HUES64 (cell line): ENCODE results near the gene EPN2.

Source experiments
- H3K27ac ChIP-seq: 2 replicates; pipeline ENCODE4 v1.7.0; 2013; ENCODE audit warnings: low read depth, low read length, inconsistent platforms
- H3K27me3 ChIP-seq: 2 replicates; pipeline ENCODE4 v1.6.1; 2013; ENCODE audit warnings: mild to moderate bottlenecking, low read length; ENCODE audit not compliant: insufficient read depth
- H3K36me3 ChIP-seq: 2 replicates; pipeline ENCODE4 v1.6.1; 2013; ENCODE audit warnings: mild to moderate bottlenecking, low read length; ENCODE audit not compliant: insufficient read depth
- H3K4me1 ChIP-seq: 2 replicates; pipeline ENCODE4 v1.6.1; 2013; ENCODE audit warnings: mild to moderate bottlenecking, low read length, moderate library complexity; ENCODE audit not compliant: insufficient read depth
- H3K4me3 ChIP-seq: 2 replicates; pipeline ENCODE4 v1.5.1; 2013; ENCODE audit warnings: mild to moderate bottlenecking, low read length, moderate library complexity
- H3K9ac ChIP-seq: 2 replicates; pipeline ENCODE4 v1.6.1; 2013; ENCODE audit warnings: mild to moderate bottlenecking, low read depth, low read length
- H3K9me3 ChIP-seq: 2 replicates; pipeline ENCODE4 v1.6.1; 2013; ENCODE audit warnings: low read depth, low read length; ENCODE audit not compliant: insufficient read depth
- WGBS: fragments of 150-250, 120-280 bp; methylation state at CpG from one replicate; pipeline ENCODE4 v1.1.7; 2013; ENCODE audit warnings: missing lambda C conversion rate; 5-methylcytosine and 5-hydroxymethylcytosine counted together

EPN2 gene

DNA sequence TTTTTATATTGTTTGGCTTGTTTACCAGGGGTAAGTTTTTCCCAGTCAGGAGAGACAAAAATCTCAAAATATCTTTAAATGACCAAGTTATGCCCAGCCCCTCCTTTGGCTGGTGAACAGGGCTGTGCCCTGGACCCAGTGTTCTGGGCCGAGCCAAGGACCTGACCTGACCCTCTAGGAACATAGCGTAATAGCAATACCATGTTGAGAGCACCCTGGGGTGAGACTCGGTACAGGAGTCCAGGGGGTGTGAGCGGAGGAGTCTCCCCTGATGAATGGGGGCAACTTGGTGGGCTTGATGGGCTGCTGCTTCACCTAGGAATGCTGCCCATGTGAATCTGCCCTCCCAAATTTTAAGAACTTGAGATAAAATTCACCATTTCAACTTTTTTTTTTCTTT lies 77.9 kb downstream of the EPN2 start:
- Histone ChIP-seq H3K36me3 (peaks cover 42% of the 10 kb centered on the region), H3K27ac (no peak overlapping the region), H3K27me3 (no peaks in the 10 kb centered on the region), H3K9me3 (no peaks in the 10 kb centered on the region), H3K4me3 (no peak overlapping the region), H3K4me1 (peaks cover 17% of the 10 kb centered on the region), H3K9ac (no peak overlapping the region)
- WGBS = 98% methylated on average over 4 of the region's 4 CpGs

GRCh38 chr17:19316761-19317358 lies 79.7 kb downstream of the EPN2 start:
- peak overlapping the region; percentile 61 for H3K27ac ChIP-seq
- H3K4me1 ChIP-seq = peaks cover 17% of the 10 kb centered on the region
- H3K27me3 ChIP-seq = no peaks in the 10 kb centered on the region
- no peak overlapping the region for H3K9ac ChIP-seq
- H3K36me3 ChIP-seq = peaks cover 30% of the 10 kb centered on the region
- H3K9me3 ChIP-seq = no peaks in the 10 kb centered on the region
- WGBS = 40% methylated on average over 2 of the region's 3 CpGs
- H3K4me3 ChIP-seq = no peak overlapping the region

GRCh38 chr17:19317359-19318095 lies 80.4 kb downstream of the EPN2 start:
- 38% methylated on average over 19 of the region's 19 CpGs for WGBS
- Histone ChIP-seq H3K4me1 (peaks cover 17% of the 10 kb centered on the region), H3K27me3 (no peaks in the 10 kb centered on the region), H3K9ac (no peak overlapping the region), H3K4me3 (no peak overlapping the region), H3K36me3 (peaks cover 23% of the 10 kb centered on the region), H3K9me3 (no peaks in the 10 kb centered on the region), H3K27ac (peak overlapping the region; percentile 65; the same call in 1 of the 2 replicates)

- Histone ChIP-seq H3K27ac (no peak overlapping the region), H3K9ac (no peak overlapping the region), H3K4me3 (no peak overlapping the region), H3K36me3 (peaks cover 19% of the 10 kb centered on the region), H3K9me3 (no peaks in the 10 kb centered on the region), H3K4me1 (peaks cover 17% of the 10 kb centered on the region), H3K27me3 (no peaks in the 10 kb centered on the region)
- 92% methylated on average over 6 of the region's 6 CpGs for WGBS
Measured at GRCh38 chr17:19318611-19319010, 81.4 kb downstream of the EPN2 start.

GRCh38 chr17:19319771-19320505 lies 82.8 kb downstream of the EPN2 start:
- Histone ChIP-seq H3K36me3 (peaks cover 21% of the 10 kb centered on the region), H3K4me1 (peaks cover 17% of the 10 kb centered on the region), H3K27ac (no peak overlapping the region), H3K9ac (no peak overlapping the region), H3K9me3 (peaks cover 4% of the 10 kb centered on the region; the same call in 1 of the 2 replicates), H3K4me3 (no peak overlapping the region), H3K27me3 (no peaks in the 10 kb centered on the region)
- 95% methylated on average over 12 of the region's 12 CpGs for WGBS

- Histone ChIP-seq H3K27me3 (no peaks in the 10 kb centered on the region), H3K4me1 (peaks cover 17% of the 10 kb centered on the region), H3K36me3 (peaks cover 19% of the 10 kb centered on the region), H3K4me3 (no peak overlapping the region), H3K9ac (no peak overlapping the region), H3K27ac (no peak overlapping the region), H3K9me3 (peaks cover 13% of the 10 kb centered on the region; the same call in 1 of the 2 replicates)
- WGBS = 94% methylated on average over 5 of the region's 5 CpGs
Measured at GRCh38 chr17:19320876-19321275, 83.7 kb downstream of the EPN2 start.

DNA sequence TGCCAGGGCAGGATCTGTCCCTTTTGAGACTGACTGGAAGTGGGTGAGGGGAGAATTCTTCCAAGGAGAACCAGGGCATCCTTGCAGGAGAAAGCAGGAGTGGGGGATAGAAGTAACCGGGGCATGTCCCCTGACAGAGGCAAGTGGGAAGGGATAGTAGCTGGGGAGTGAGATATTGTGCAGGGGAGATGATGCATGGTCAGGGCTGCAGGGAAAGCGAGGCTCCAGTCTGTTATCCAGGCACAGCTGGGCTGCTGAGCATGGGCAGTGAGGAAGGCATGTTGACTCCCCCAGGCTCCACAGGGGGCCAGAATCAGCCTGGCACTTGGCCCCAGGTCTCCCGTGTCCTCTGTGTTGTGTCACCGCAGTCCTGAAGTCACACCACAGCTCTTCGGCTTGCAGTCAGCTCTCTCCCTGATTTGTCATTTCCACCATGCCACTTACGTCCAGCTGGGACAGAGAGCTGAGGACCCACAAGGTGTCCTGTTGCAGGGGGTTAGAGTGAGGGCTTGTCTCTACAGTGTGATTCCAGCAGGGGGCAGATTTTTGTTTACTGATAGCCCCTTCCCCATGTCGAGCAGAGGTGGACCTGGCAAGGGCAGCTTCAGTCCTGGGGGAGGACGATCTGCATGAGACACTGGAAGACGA lies 84.4 kb downstream of the EPN2 start:
- peaks cover 13% of the 10 kb centered on the region for H3K4me1 ChIP-seq
- WGBS = 83% methylated on average over 9 of the region's 9 CpGs
- no peak overlapping the region for H3K27ac ChIP-seq

GRCh38 chr17:19322129-19322505 lies 85.0 kb downstream of the EPN2 start:
- whole genome bisulfite sequencing = 94% methylated on average over 5 of the region's 5 CpGs
- H3K36me3 ChIP-seq = peaks cover 18% of the 10 kb centered on the region
- H3K9me3 ChIP-seq = peaks cover 14% of the 10 kb centered on the region; the same call in 1 of the 2 replicates
- no peak overlapping the region for H3K27ac ChIP-seq
- H3K4me3 ChIP-seq = no peak overlapping the region
- H3K4me1 ChIP-seq = peaks cover 8% of the 10 kb centered on the region
- no peaks in the 10 kb centered on the region for H3K27me3 ChIP-seq
- no peak overlapping the region for H3K9ac ChIP-seq

More for the DNA sequence above, 84.4 kb downstream of the EPN2 start:
- Histone ChIP-seq H3K4me3 (no peak overlapping the region), H3K9me3 (peaks cover 14% of the 10 kb centered on the region; the same call in 1 of the 2 replicates), H3K27me3 (no peaks in the 10 kb centered on the region), H3K36me3 (peaks cover 18% of the 10 kb centered on the region), H3K9ac (no peak overlapping the region)

DNA sequence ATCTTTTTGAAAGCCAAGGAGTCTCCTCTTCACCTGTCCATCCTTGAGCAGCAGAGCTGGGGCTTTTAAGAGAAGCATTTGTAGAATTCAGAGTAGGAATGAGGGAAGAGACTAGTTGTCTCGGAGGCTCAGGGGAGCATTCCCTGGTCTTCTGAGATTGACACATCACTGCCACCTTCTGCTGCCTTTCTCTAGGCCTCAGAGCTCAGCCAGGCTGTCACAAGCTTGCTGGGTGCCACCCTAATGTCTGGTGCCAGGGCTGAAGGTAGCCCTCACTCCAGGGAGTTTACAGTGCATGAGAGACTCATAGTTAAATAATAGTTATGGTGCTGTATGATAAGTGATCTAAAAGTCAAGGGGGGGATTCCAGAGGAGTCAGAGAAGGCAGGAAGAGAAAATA lies 85.7 kb downstream of the EPN2 start:
- no peak overlapping the region for H3K27ac ChIP-seq
- no peak overlapping the region for H3K9ac ChIP-seq
- peaks cover 18% of the 10 kb centered on the region for H3K36me3 ChIP-seq
- H3K4me1 ChIP-seq = peaks cover 2% of the 10 kb centered on the region; the same call in 1 of the 2 replicates
- peaks cover 14% of the 10 kb centered on the region; the same call in 1 of the 2 replicates for H3K9me3 ChIP-seq
- no peak overlapping the region for H3K4me3 ChIP-seq
- H3K27me3 ChIP-seq = no peaks in the 10 kb centered on the region
- 100% methylated on average over 1 of the region's 1 CpG for WGBS

- Histone ChIP-seq H3K27ac (no peak overlapping the region), H3K9me3 (peaks cover 14% of the 10 kb centered on the region; the same call in 1 of the 2 replicates), H3K27me3 (no peaks in the 10 kb centered on the region), H3K4me1 (no peaks in the 10 kb centered on the region; the same call in 1 of the 2 replicates), H3K4me3 (no peak overlapping the region), H3K36me3 (peaks cover 22% of the 10 kb centered on the region), H3K9ac (no peak overlapping the region)
Measured at GRCh38 chr17:19325542-19325941, 88.4 kb downstream of the EPN2 start.
